Measurements from ENCODE around the gene HCN3. TPM values are rescaled to one million over a fixed set of nuclear protein-coding genes. Genes with fewer than 3 reads are reported as not detected.
A peak's percentile ranks its signal among the peaks of the same experiment; 100 is the strongest.
"Not testable (repeated sequence)": the region's sequence is repeated elsewhere in the genome, so short reads cannot be mapped to it uniquely, and the experiment has no call there.

Gene HCN3
- total RNA-seq, 5 donors from 2014 or later (not counting 1 experiment from before 2014, with no cell fraction given), result 1.7 to 4.1 (median 4.0) TPM

GRCh38 chr1:155326631-155327037 is 49.4 kb downstream of the HCN3 start:
- H3K27me3 ChIP-seq (replicated peaks in 1 of 2; ENCODE audit: control insufficient read depth in 2 of 2, extremely low read depth in 1 of 2, insufficient read depth in 2 of 2, low read length in 1 of 2), result peaks cover 0 to 2% of the 10 kb centered on the region in 2 experiments
- no peaks in the 10 kb centered on the region for H3K9me3 ChIP-seq
- ChIA-PET POLR2A (no interaction called here), CTCF (interaction anchor here in 1 of 2 donors (0.9 kb wide), 1 partner anchor 77 kb away, joined by 4 read pairs; no protein-coding TSS in a partner anchor)
- no peaks in the 10 kb centered on the region for H3K27me3 Mint-ChIP-seq
- ATAC-seq (replicated peaks in 1 of 4), result no peak
- H3K9me3 Mint-ChIP-seq, result no peaks in the 10 kb centered on the region
- H3K4me1 ChIP-seq (ENCODE audit: control insufficient read depth in 1 of 2, extremely low read depth in 1 of 2, insufficient read depth in 2 of 2, low read length in 2 of 2), result peaks cover 3 to 29% of the 10 kb centered on the region in 2 experiments
- H3K4me3 ChIP-seq (ENCODE audit: control insufficient read depth in 1 of 2, extremely low read depth in 1 of 2, low read length in 1 of 2), result no peak overlapping the region
- H3K27ac ChIP-seq (ENCODE audit: low read length), result peak overlapping the region; percentile 18
- peak overlapping the region in 1 of 3 donors; percentile 89 for H3K4me3 Mint-ChIP-seq
- H3K27ac Mint-ChIP-seq, result no peak overlapping the region
- H3K36me3 Mint-ChIP-seq, result peaks cover 9% of the 10 kb centered on the region
- peaks cover 3 to 19% of the 10 kb centered on the region in 2 donors for H3K36me3 ChIP-seq (ENCODE audit: control insufficient read depth in 2 of 2, extremely low read depth in 1 of 2, insufficient read depth in 1 of 2, low read length in 1 of 2)
- H3K4me1 Mint-ChIP-seq, result peaks cover 14 to 18% (median 14%) of the 10 kb centered on the region in 3 donors
- DNase-seq, result peak in 1 of 35 experiments; percentile 15
- WGBS (ENCODE audit: insufficient coverage), result 96% methylated on average over 7 of the region's 7 CpGs

GRCh38 chr1:155327981-155328380 is 50.7 kb downstream of the HCN3 start:
- Histone ChIP-seq H3K27me3 (replicated peaks in 1 of 2; ENCODE audit: control insufficient read depth in 2 of 2, extremely low read depth in 1 of 2, insufficient read depth in 2 of 2, low read length in 1 of 2) (no peaks in the 10 kb centered on the region), H3K27ac (ENCODE audit: low read length) (no peak overlapping the region), H3K9me3 (no peaks in the 10 kb centered on the region), H3K4me3 (ENCODE audit: control insufficient read depth in 1 of 2, extremely low read depth in 1 of 2, low read length in 1 of 2) (no peak overlapping the region), H3K36me3 (ENCODE audit: control insufficient read depth in 2 of 2, extremely low read depth in 1 of 2, insufficient read depth in 1 of 2, low read length in 1 of 2) (peaks cover 3 to 22% of the 10 kb centered on the region in 2 donors), H3K4me1 (ENCODE audit: control insufficient read depth in 1 of 2, extremely low read depth in 1 of 2, insufficient read depth in 2 of 2, low read length in 2 of 2) (peaks cover 0 to 17% of the 10 kb centered on the region in 2 experiments)
- CTCF ChIA-PET, result no interaction called here
- WGBS (ENCODE audit: insufficient coverage), result 40% methylated on average over 1 of the region's 4 CpGs
- Mint-ChIP-seq H3K36me3 (peaks cover 9% of the 10 kb centered on the region), H3K27me3 (no peaks in the 10 kb centered on the region), H3K9me3 (no peaks in the 10 kb centered on the region), H3K4me3 (no peak overlapping the region), H3K27ac (peak overlapping the region in 1 of 2 donors; percentile 71), H3K4me1 (peaks cover 5 to 9% (median 8%) of the 10 kb centered on the region in 3 donors)
- DNase-seq (peak in 1 of 35 experiments; percentile 5), ATAC-seq (replicated peaks in 1 of 4) (no peak)
- POLR2A ChIA-PET, result no interaction called here

- H3K36me3 Mint-ChIP-seq, result peaks cover 14% of the 10 kb centered on the region
- not testable (repeated sequence) for H3K27me3 ChIP-seq (replicated peaks in 1 of 2; ENCODE audit: control insufficient read depth in 2 of 2, extremely low read depth in 1 of 2, insufficient read depth in 2 of 2, low read length in 1 of 2); H3K27ac ChIP-seq (ENCODE audit: low read length); H3K4me3 ChIP-seq (ENCODE audit: control insufficient read depth in 1 of 2, extremely low read depth in 1 of 2, low read length in 1 of 2); H3K27ac Mint-ChIP-seq; H3K27me3 Mint-ChIP-seq; H3K9me3 Mint-ChIP-seq; H3K4me1 Mint-ChIP-seq; H3K4me3 Mint-ChIP-seq; ATAC-seq (replicated peaks in 1 of 4); H3K9me3 ChIP-seq
- POLR2A ChIA-PET, result interaction anchor here in 1 of 2 donors (0.6 kb wide), 1 partner anchor 74 kb away, joined by 3 read pairs; no protein-coding TSS in a partner anchor
- no CpG with 5 or more reads among the region's 7 CpGs for WGBS (ENCODE audit: insufficient coverage)
- H3K36me3 ChIP-seq (ENCODE audit: control insufficient read depth in 2 of 2, extremely low read depth in 1 of 2, insufficient read depth in 1 of 2, low read length in 1 of 2), result peaks cover 5 to 22% of the 10 kb centered on the region in 2 donors
- peaks cover 0 to 14% of the 10 kb centered on the region in 2 experiments for H3K4me1 ChIP-seq (ENCODE audit: control insufficient read depth in 1 of 2, extremely low read depth in 1 of 2, insufficient read depth in 2 of 2, low read length in 2 of 2)
- peak in 1 of 35 experiments; percentile 0 for DNase-seq
- CTCF ChIA-PET, result interaction anchor here in 1 of 2 donors (0.7 kb wide), 1 partner anchor 228 kb away, joined by 3 read pairs; no protein-coding TSS in a partner anchor
These were observed 51.6 kb downstream of the HCN3 start for GRCh38 chr1:155328856-155329255.

GRCh38 chr1:155329980-155330598 is 52.8 kb downstream of the HCN3 start:
- no peak for ATAC-seq (replicated peaks in 1 of 4)
- Mint-ChIP-seq H3K27me3 (no peaks in the 10 kb centered on the region), H3K4me3 (no peak overlapping the region)

GRCh38 chr1:155334962-155335361 is 57.7 kb downstream of the HCN3 start:
- ChIA-PET POLR2A (no interaction called here), CTCF (interaction anchor here in 1 of 2 donors (0.6 kb wide), 1 partner anchor 237 kb away, joined by 3 read pairs; no protein-coding TSS in a partner anchor)
- peaks cover 48% of the 10 kb centered on the region for H3K36me3 Mint-ChIP-seq
- H3K27ac Mint-ChIP-seq, result no peak overlapping the region
- no peaks in the 10 kb centered on the region for H3K4me1 ChIP-seq (ENCODE audit: control insufficient read depth in 1 of 2, extremely low read depth in 1 of 2, insufficient read depth in 2 of 2, low read length in 2 of 2)
- no peaks in the 10 kb centered on the region for H3K27me3 ChIP-seq (replicated peaks in 1 of 2; ENCODE audit: control insufficient read depth in 2 of 2, extremely low read depth in 1 of 2, insufficient read depth in 2 of 2, low read length in 1 of 2)
- H3K4me3 Mint-ChIP-seq, result no peak overlapping the region
- H3K4me1 Mint-ChIP-seq, result no peaks in the 10 kb centered on the region
- no peak overlapping the region for H3K4me3 ChIP-seq (ENCODE audit: control insufficient read depth in 1 of 2, extremely low read depth in 1 of 2, low read length in 1 of 2)
- no peaks in the 10 kb centered on the region for H3K9me3 Mint-ChIP-seq
- H3K36me3 ChIP-seq (ENCODE audit: control insufficient read depth in 2 of 2, extremely low read depth in 1 of 2, insufficient read depth in 1 of 2, low read length in 1 of 2), result peaks cover 15 to 59% of the 10 kb centered on the region in 2 donors
- ATAC-seq (replicated peaks in 1 of 4) (no peak), DNase-seq (no peak)
- H3K27ac ChIP-seq (ENCODE audit: low read length), result no peak overlapping the region
- H3K27me3 Mint-ChIP-seq, result no peaks in the 10 kb centered on the region
- no peaks in the 10 kb centered on the region for H3K9me3 ChIP-seq
- 100% methylated on average over 1 of the region's 1 CpG for WGBS (ENCODE audit: insufficient coverage)

More at GRCh38 chr1:155329980-155330598, 52.8 kb downstream of the HCN3 start:
- H3K9me3 Mint-ChIP-seq, result no peaks in the 10 kb centered on the region
- peaks cover 18% of the 10 kb centered on the region for H3K36me3 Mint-ChIP-seq
- CTCF ChIA-PET, result interaction anchor here in 1 of 2 donors (0.6 to 0.7 kb wide), 2 partner anchors 121 to 1392 kb away, joined by 3 to 6 read pairs; no protein-coding TSS in a partner anchor
- Histone ChIP-seq H3K27ac (ENCODE audit: low read length) (no peak overlapping the region), H3K27me3 (replicated peaks in 1 of 2; ENCODE audit: control insufficient read depth in 2 of 2, extremely low read depth in 1 of 2, insufficient read depth in 2 of 2, low read length in 1 of 2) (no peaks in the 10 kb centered on the region), H3K4me1 (ENCODE audit: control insufficient read depth in 1 of 2, extremely low read depth in 1 of 2, insufficient read depth in 2 of 2, low read length in 2 of 2) (peaks cover 0 to 6% of the 10 kb centered on the region in 2 experiments), H3K4me3 (ENCODE audit: control insufficient read depth in 1 of 2, extremely low read depth in 1 of 2, low read length in 1 of 2) (no peak overlapping the region), H3K36me3 (ENCODE audit: control insufficient read depth in 2 of 2, extremely low read depth in 1 of 2, insufficient read depth in 1 of 2, low read length in 1 of 2) (peaks cover 5 to 27% of the 10 kb centered on the region in 2 donors), H3K9me3 (no peaks in the 10 kb centered on the region)
- no peak for DNase-seq
- POLR2A ChIA-PET, result no interaction called here
- H3K4me1 Mint-ChIP-seq, result peaks cover 5 to 9% (median 8%) of the 10 kb centered on the region in 3 donors
- H3K27ac Mint-ChIP-seq, result peak overlapping the region in 1 of 2 donors; percentile 44
- WGBS (ENCODE audit: insufficient coverage), result 90% methylated on average over 6 of the region's 11 CpGs
